OCI-M2 (cell line): ENCODE results near the gene BAX.

Source experiments
- DNase-seq: peaks from one replicate; lab custom pipeline; 2025; ENCODE audit not compliant: unreplicated experiment; lab: John Stamatoyannopoulos, UW

BAX gene

DNA sequence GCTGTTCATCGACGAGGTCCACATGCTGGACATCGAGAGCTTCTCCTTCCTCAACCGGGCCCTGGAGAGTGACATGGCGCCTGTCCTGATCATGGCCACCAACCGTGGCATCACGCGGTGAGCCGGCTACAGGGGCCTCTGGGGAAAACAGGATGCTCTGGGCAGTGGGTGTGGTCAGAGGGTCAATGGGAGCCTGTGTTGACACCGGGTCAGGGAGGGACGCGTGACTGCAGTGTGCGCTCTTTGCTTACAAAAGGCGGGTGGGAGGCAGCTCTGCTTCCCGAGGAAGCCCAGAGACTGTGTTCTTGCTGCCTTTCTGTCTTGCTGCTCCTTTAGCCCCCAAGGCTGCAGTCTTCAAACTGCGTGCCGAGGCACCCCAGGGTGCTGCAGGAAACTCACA is 56.5 kb downstream of the BAX start:
- no peak for DNase-seq
